ENCODE data around the gene MTERF1.

- TF ChIP-seq, protein P1, sequence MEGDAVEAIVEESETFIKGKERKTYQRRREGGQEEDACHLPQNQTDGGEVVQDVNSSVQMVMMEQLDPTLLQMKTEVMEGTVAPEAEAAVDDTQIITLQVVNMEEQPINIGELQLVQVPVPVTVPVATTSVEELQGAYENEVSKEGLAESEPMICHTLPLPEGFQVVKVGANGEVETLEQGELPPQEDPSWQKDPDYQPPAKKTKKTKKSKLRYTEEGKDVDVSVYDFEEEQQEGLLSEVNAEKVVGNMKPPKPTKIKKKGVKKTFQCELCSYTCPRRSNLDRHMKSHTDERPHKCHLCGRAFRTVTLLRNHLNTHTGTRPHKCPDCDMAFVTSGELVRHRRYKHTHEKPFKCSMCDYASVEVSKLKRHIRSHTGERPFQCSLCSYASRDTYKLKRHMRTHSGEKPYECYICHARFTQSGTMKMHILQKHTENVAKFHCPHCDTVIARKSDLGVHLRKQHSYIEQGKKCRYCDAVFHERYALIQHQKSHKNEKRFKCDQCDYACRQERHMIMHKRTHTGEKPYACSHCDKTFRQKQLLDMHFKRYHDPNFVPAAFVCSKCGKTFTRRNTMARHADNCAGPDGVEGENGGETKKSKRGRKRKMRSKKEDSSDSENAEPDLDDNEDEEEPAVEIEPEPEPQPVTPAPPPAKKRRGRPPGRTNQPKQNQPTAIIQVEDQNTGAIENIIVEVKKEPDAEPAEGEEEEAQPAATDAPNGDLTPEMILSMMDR (IDR thresholded peaks at IDR 0.05; ENCODE audit: poor library complexity): no peak
- TF ChIP-seq EZH2 (IDR thresholded peaks at IDR 0.05; ENCODE audit: borderline replicate concordance) (no peak), EZH2phosphoT487 (IDR thresholded peaks at IDR 0.05; ENCODE audit: low read depth, severe bottlenecking, unreplicated experiment) (no peak)
These were observed 54.1 kb downstream of the MTERF1 start for GRCh38 chr7:91826377-91826776.

All from hepatocyte (in vitro differentiated cells).